CD4-positive, CD25-positive, alpha-beta regulatory T cell (primary cell): ENCODE measurements around the gene GUF1. TPM values are rescaled to one million over a fixed set of nuclear protein-coding genes. Genes with fewer than 3 reads are reported as not detected.

ENCODE experiments used
- ATAC-seq, 2 donors: fragments of 150-1000 bp; cut with Tn5 transposase; one replicate each; pipeline ENCODE4 v1.10.0; 2021; ENCODE audit warnings: low read depth in 2 of 2, moderate number of reproducible peaks in 2 of 2, moderate library complexity in 1 of 2
- DNase-seq, 3 donors: peaks; one replicate each; pipeline versions ENCODE4 v3.0.0 to v3.0.0-alpha.2; 2012 to 2022; ENCODE audit warnings: mixed read lengths in 1 of 3
- H3K27ac ChIP-seq: one replicate; pipeline ENCODE4 v1.7.0; 2013; ENCODE audit warnings: mild to moderate bottlenecking, low read length; ENCODE audit not compliant: insufficient read depth, poor library complexity, severe bottlenecking
- H3K27me3 ChIP-seq: one replicate; pipeline ENCODE4 v1.7.0; 2013; ENCODE audit warnings: low read length; ENCODE audit not compliant: control insufficient read depth, insufficient read depth
- H3K36me3 ChIP-seq: one replicate; pipeline ENCODE4 v1.7.0; 2013; ENCODE audit warnings: mild to moderate bottlenecking, low read length, moderate library complexity; ENCODE audit not compliant: control insufficient read depth, insufficient read depth
- H3K4me1 ChIP-seq: 2 replicates; pipeline ENCODE4 v1.7.0; 2013; ENCODE audit warnings: mild to moderate bottlenecking, low read length; ENCODE audit not compliant: insufficient read depth, control insufficient read depth, poor library complexity, severe bottlenecking
- H3K4me3 ChIP-seq: one replicate; pipeline ENCODE4 v1.7.0; 2013; ENCODE audit warnings: low read depth, mild to moderate bottlenecking, low read length, moderate library complexity
- H3K9me3 ChIP-seq, 2 experiments: 1 replicate in 1 of 2; 2 replicates in 1 of 2; pipeline ENCODE4 v1.7.0; 2013; ENCODE audit warnings: low read length in 2 of 2, mild to moderate bottlenecking in 1 of 2, moderate library complexity in 1 of 2; ENCODE audit not compliant: control insufficient read depth in 2 of 2
- H3K27ac Mint-ChIP-seq, 3 donors: one replicate each; pipeline ENCODE4 v1.8.0; 2020 to 2022; ENCODE audit warnings: mild to moderate bottlenecking in 3 of 3, mixed read lengths in 3 of 3, moderate library complexity in 2 of 3
- H3K27me3 Mint-ChIP-seq: one replicate; pipeline ENCODE4 v1.8.0; 2022; ENCODE audit warnings: mild to moderate bottlenecking, mixed read lengths
- H3K36me3 Mint-ChIP-seq: one replicate; pipeline ENCODE4 v1.8.0; 2020; ENCODE audit warnings: mixed read lengths
- H3K4me1 Mint-ChIP-seq, 4 donors: one replicate each; pipeline ENCODE4 v1.8.0; 2020 to 2022; ENCODE audit warnings: mixed read lengths in 4 of 4, mild to moderate bottlenecking in 1 of 4
- H3K4me3 Mint-ChIP-seq, 4 donors: one replicate each; pipeline ENCODE4 v1.8.0; 2020 to 2022; ENCODE audit warnings: mild to moderate bottlenecking in 4 of 4, mixed read lengths in 4 of 4, moderate library complexity in 3 of 4
- H3K9me3 Mint-ChIP-seq, 7 donors: one replicate each; pipeline ENCODE4 v1.8.0; 2020 to 2022; ENCODE audit warnings: mixed read lengths in 7 of 7, mild to moderate bottlenecking in 3 of 7, moderate library complexity in 2 of 7
- polyA plus RNA-seq, 4 donors: library from polyadenylated mRNA; unstranded; fragments of 300-500 nt; fragmentation: Illumina TruSeq; gene quantifications; one replicate each; pipeline ENCODE4 v1.2.3, GENCODE V29; 2021
- total RNA-seq: library from RNA; stranded (reverse); gene quantifications from one replicate; pipeline ENCODE4 v1.2.3, GENCODE V29; 2022

The GUF1 gene
- total and polyA plus RNA-seq, 5 donors from 2014 or later = 7.7 to 17.9 (median 9.3) TPM

- no peak for ATAC-seq
- Histone ChIP-seq H3K27me3 (peaks cover 5% of the 10 kb centered on the region), H3K9me3 (no peaks in the 10 kb centered on the region), H3K36me3 (no peaks in the 10 kb centered on the region), H3K4me1 (no peaks in the 10 kb centered on the region), H3K4me3 (no peak overlapping the region), H3K27ac (no peak overlapping the region)
- Mint-ChIP-seq H3K27ac (no peak overlapping the region), H3K4me1 (no peaks in the 10 kb centered on the region), H3K27me3 (peaks cover 6% of the 10 kb centered on the region), H3K36me3 (no peaks in the 10 kb centered on the region), H3K9me3 (no peaks in the 10 kb centered on the region), H3K4me3 (no peak overlapping the region)
- DNase-seq = no peak
Observed at GRCh38 chr4:44671636-44672035, 6.6 kb upstream of the GUF1 start.

DNA sequence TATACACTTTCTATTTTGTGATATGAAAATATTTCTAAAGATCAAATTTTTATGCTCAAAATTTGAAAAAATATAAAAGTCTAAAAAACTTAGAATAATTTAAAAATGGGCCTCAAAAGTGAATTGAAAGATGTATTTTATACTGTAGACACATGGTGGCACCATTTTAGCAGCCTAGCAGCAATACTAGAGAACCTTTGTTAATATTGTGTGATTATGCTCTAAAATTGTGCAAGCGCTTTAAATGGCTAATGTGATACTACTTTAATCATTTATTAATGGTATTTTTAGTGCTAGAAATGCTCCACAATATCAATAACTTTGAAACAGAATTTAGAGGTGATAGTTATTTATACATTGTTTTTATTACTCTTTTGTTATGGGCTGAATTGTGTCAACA is 3.7 kb upstream of the GUF1 start:
- H3K36me3 ChIP-seq = no peaks in the 10 kb centered on the region
- H3K27me3 Mint-ChIP-seq = peaks cover 5% of the 10 kb centered on the region
- no peaks in the 10 kb centered on the region for H3K9me3 Mint-ChIP-seq
- no peak overlapping the region for H3K27ac Mint-ChIP-seq
- ATAC-seq (no peak), DNase-seq (no peak)
- peaks cover 2% of the 10 kb centered on the region for H3K27me3 ChIP-seq
- H3K27ac ChIP-seq = no peak overlapping the region
- no peaks in the 10 kb centered on the region for H3K9me3 ChIP-seq
- no peaks in the 10 kb centered on the region for H3K36me3 Mint-ChIP-seq
- no peak overlapping the region for H3K4me3 Mint-ChIP-seq
- H3K4me1 ChIP-seq = peaks cover 10% of the 10 kb centered on the region
- H3K4me1 Mint-ChIP-seq = peaks cover 5 to 19% (median 12%) of the 10 kb centered on the region in 4 donors
- H3K4me3 ChIP-seq = no peak overlapping the region

DNA sequence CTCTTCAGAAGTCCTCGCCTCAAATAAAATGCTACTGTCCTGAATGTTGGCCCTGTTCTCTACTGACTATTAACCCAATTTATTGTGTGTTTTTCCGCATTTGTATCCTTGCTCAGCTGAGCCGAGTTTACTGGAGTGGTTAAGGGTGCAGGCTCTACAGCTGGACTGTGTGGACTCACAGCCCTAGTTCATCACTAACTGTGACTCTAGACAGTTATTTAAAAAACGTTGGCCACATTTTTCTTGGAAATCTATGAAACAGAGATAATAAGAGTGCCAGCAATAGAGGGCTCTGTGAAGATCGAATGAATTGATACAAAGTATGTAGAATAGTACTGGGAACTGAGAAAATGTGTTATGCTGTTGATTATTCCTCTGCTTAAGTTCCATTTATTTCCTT is 2.9 kb upstream of the GUF1 start:
- H3K4me3 ChIP-seq = no peak overlapping the region
- peaks cover 4% of the 10 kb centered on the region for H3K27me3 Mint-ChIP-seq
- ATAC-seq (no peak), DNase-seq (no peak)
- no peak overlapping the region for H3K27ac ChIP-seq
- H3K4me1 Mint-ChIP-seq = peaks cover 7 to 27% (median 14%) of the 10 kb centered on the region in 4 donors
- no peak overlapping the region for H3K4me3 Mint-ChIP-seq
- H3K36me3 ChIP-seq = no peaks in the 10 kb centered on the region
- H3K9me3 ChIP-seq = no peaks in the 10 kb centered on the region
- no peak overlapping the region for H3K27ac Mint-ChIP-seq
- H3K36me3 Mint-ChIP-seq = no peaks in the 10 kb centered on the region
- peaks cover 19% of the 10 kb centered on the region for H3K4me1 ChIP-seq
- no peaks in the 10 kb centered on the region for H3K9me3 Mint-ChIP-seq
- H3K27me3 ChIP-seq = peaks cover 2% of the 10 kb centered on the region

DNA sequence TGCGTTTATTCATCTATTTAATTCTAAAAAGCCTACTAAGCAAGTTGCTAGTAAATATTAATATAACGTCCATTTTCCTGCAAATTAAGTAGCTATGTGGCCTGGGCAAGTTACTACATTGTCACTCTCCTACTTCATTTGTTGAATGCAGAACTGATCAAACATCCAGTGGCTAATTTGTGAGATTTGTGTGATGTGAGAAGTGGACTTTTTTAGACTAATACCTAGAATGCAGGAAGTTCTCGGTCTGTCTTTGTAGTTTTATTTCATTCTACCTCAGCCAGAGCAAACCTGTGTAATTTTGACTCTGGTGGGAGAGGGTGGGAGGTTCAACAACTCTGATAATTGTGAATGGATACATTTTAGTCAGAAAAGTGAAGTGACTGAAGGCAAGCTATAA is 840 bp downstream of the GUF1 start:
- no peaks in the 10 kb centered on the region for H3K27me3 ChIP-seq
- no peak for ATAC-seq
- H3K36me3 Mint-ChIP-seq = peaks cover 10% of the 10 kb centered on the region
- no peaks in the 10 kb centered on the region for H3K9me3 Mint-ChIP-seq
- no peaks in the 10 kb centered on the region for H3K9me3 ChIP-seq
- peak overlapping the region; percentile 96 to 99 (median 96) for H3K4me3 Mint-ChIP-seq
- H3K4me1 Mint-ChIP-seq = peaks cover 15 to 46% (median 26%) of the 10 kb centered on the region in 4 donors
- peaks cover 24% of the 10 kb centered on the region for H3K4me1 ChIP-seq
- peak overlapping the region; percentile 99 for H3K4me3 ChIP-seq
- H3K27ac Mint-ChIP-seq = peak overlapping the region; percentile 89 to 99 (median 99)
- peak overlapping the region; percentile 94 for H3K27ac ChIP-seq
- H3K27me3 Mint-ChIP-seq = peaks cover 4% of the 10 kb centered on the region
- DNase-seq = peak in 1 of 3 donors; percentile 54
- peaks cover 15% of the 10 kb centered on the region for H3K36me3 ChIP-seq

DNA sequence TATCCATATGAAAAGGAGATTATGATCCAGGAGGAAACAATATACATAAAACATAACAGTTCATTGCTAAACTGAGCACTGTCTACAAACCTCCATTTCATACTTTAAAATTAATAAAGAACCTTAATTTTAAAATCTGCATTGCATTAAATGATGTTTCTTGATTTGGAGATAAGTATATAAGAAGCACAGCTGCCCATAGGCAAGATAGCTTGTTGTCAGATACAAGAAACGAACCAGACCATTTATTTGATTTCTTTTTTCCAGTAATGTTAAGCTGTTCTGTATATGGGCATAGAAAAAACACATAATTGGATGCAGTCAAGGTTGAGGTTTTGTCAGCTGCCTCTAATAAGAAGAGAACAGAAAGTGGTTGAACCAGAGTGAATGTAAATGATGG is 6.4 kb downstream of the GUF1 start:
- H3K4me1 Mint-ChIP-seq = peaks cover 26 to 40% (median 34%) of the 10 kb centered on the region in 4 donors
- DNase-seq (no peak), ATAC-seq (no peak)
- no peaks in the 10 kb centered on the region for H3K9me3 ChIP-seq
- H3K4me1 ChIP-seq = peaks cover 12% of the 10 kb centered on the region
- H3K4me3 Mint-ChIP-seq = no peak overlapping the region
- H3K9me3 Mint-ChIP-seq = no peaks in the 10 kb centered on the region
- H3K27me3 ChIP-seq = no peaks in the 10 kb centered on the region
- no peaks in the 10 kb centered on the region for H3K27me3 Mint-ChIP-seq
- H3K36me3 ChIP-seq = peaks cover 60% of the 10 kb centered on the region
- no peak overlapping the region for H3K4me3 ChIP-seq
- H3K27ac ChIP-seq = no peak overlapping the region
- H3K27ac Mint-ChIP-seq = peak overlapping the region in 1 of 3 donors; percentile 19
- H3K36me3 Mint-ChIP-seq = peaks cover 38% of the 10 kb centered on the region

GRCh38 chr4:44700427-44700826 is 22.2 kb downstream of the GUF1 start:
- peaks cover 27% of the 10 kb centered on the region for H3K36me3 Mint-ChIP-seq
- Histone ChIP-seq H3K4me1 (no peaks in the 10 kb centered on the region), H3K36me3 (peaks cover 75% of the 10 kb centered on the region)

DNA sequence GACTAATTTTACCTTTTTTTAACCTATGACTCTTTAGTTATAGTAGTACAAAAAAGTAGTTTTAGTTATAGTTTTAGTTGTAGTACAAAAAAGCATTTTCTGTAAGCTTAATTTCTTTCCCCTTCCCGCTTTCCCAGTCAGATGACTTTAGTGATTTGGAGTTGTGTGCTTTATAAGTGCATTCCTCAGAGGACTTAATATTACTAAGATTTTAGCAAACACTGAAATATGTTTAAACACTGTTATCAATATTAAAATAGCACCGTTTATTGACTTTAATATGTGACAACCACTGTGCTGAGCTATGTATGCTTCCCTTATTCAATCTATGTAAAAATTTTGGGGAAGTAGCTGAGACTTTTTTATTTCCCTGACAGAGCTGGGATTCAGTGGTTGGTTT is 22.8 kb downstream of the GUF1 start:
- Mint-ChIP-seq H3K4me1 (peaks cover 0 to 9% (median 1%) of the 10 kb centered on the region in 4 donors), H3K27me3 (no peaks in the 10 kb centered on the region), H3K27ac (no peak overlapping the region), H3K36me3 (peaks cover 24% of the 10 kb centered on the region), H3K9me3 (no peaks in the 10 kb centered on the region), H3K4me3 (no peak overlapping the region)
- H3K4me1 ChIP-seq = no peaks in the 10 kb centered on the region
- DNase-seq = no peak
- H3K4me3 ChIP-seq = no peak overlapping the region
- peaks cover 70% of the 10 kb centered on the region for H3K36me3 ChIP-seq
- no peaks in the 10 kb centered on the region for H3K27me3 ChIP-seq
- ATAC-seq = no peak
- H3K27ac ChIP-seq = no peak overlapping the region
- H3K9me3 ChIP-seq = no peaks in the 10 kb centered on the region

More at GRCh38 chr4:44700427-44700826, 22.2 kb downstream of the GUF1 start:
- H3K27me3 ChIP-seq = no peaks in the 10 kb centered on the region
- peak overlapping the region in 2 of 3 donors; percentile 38 to 88 for H3K27ac Mint-ChIP-seq
- no peaks in the 10 kb centered on the region for H3K27me3 Mint-ChIP-seq
- H3K4me3 ChIP-seq = no peak overlapping the region
- no peak overlapping the region for H3K4me3 Mint-ChIP-seq
- H3K4me1 Mint-ChIP-seq = peaks cover 0 to 10% (median 1%) of the 10 kb centered on the region in 4 donors
- no peak for DNase-seq
- H3K9me3 Mint-ChIP-seq = no peaks in the 10 kb centered on the region
- no peak overlapping the region for H3K27ac ChIP-seq
- ATAC-seq = no peak
- H3K9me3 ChIP-seq = no peaks in the 10 kb centered on the region

DNA sequence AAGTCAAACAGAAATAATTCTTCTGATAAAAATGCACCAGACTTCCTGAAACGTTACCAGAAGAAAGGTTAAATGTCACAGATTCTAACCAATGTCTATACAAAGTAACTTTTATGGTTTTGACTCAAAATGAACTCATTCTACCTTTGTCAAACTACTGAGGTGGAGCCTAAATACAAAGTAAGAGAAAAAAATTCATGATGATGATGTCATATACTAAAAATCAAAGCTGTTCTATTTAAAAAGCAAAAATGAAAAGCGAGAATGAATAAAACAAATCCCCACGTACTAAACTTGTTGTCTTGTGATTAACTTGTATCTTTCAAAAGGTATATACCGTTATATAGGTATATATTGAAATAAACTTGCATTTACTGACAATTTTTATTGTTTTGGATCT is 26.5 kb downstream of the GUF1 start:
- DNase-seq (no peak), ATAC-seq (no peak)
- Mint-ChIP-seq H3K27me3 (no peaks in the 10 kb centered on the region), H3K9me3 (no peaks in the 10 kb centered on the region), H3K36me3 (peaks cover 17% of the 10 kb centered on the region), H3K27ac (no peak overlapping the region), H3K4me1 (peaks cover 2 to 15% (median 8%) of the 10 kb centered on the region in 4 donors), H3K4me3 (no peak overlapping the region)
- no peaks in the 10 kb centered on the region for H3K4me1 ChIP-seq
- no peaks in the 10 kb centered on the region for H3K9me3 ChIP-seq
- H3K36me3 ChIP-seq = peaks cover 48% of the 10 kb centered on the region
- no peaks in the 10 kb centered on the region for H3K27me3 ChIP-seq
- H3K27ac ChIP-seq = no peak overlapping the region
- H3K4me3 ChIP-seq = no peak overlapping the region
